ENCODE results near the gene UNCX. TPM values are rescaled to one million over a fixed set of nuclear protein-coding genes. Genes with fewer than 3 reads are reported as not detected.
"Not testable (repeated sequence)": the region's sequence is repeated elsewhere in the genome, so short reads cannot be mapped to it uniquely, and the experiment has no call there.

UNCX gene
- total and polyA plus RNA-seq, 9 of the 15 experiments (the other 6 are each of a cell fraction or from before 2014, with no cell fraction given) = not detected

DNA sequence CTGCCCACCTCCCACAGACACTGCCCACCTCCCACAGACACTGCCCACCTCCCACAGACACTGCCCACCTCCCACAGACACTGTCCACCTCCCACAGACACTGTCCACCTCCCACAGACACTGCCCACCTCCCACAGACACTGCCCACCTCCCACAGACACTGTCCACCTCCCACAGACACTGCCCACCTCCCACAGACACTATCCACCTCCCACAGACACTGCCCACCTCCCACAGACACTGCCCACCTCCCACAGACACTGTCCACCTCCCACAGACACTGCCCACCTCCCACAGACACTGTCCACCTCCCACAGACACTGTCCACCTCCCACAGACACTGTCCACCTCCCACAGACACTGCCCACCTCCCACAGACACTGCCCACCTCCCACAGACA lies 39.5 kb downstream of the UNCX start:
- H4K20me1 ChIP-seq (replicated peaks; ENCODE audit: control insufficient read depth, insufficient read depth, low read length); H3K36me3 ChIP-seq (ENCODE audit: control insufficient read depth, insufficient read depth, low read length); H3K9ac ChIP-seq (ENCODE audit: insufficient read depth in 1 of 2, low read depth in 2 of 2, low read length in 2 of 2); H3K9me3 ChIP-seq (replicated peaks; ENCODE audit: control insufficient read depth, insufficient read depth, low read depth, low read length); H2AFZ ChIP-seq (ENCODE audit: low read depth, low read length); H3K27ac ChIP-seq (ENCODE audit: extremely low read depth, low read depth, low read length); H3K79me2 ChIP-seq (ENCODE audit: control insufficient read depth, insufficient read depth, low read length); BruUV-seq (replicated peaks); intact Hi-C loops (cut with micrococcal nuclease); FAIRE-seq; in situ Hi-C loops (cut with MboI); H3K4me3 ChIP-seq; H3K9me1 ChIP-seq (ENCODE audit: control insufficient read depth, insufficient read depth, low read length); CTCF ChIA-PET (ENCODE audit: low intra/inter-chr PET ratio); POLR2A ChIA-PET; DNase-seq (ENCODE audit: extremely low read depth in 1 of 4, low spot score in 3 of 4); H3K4me2 ChIP-seq (ENCODE audit: insufficient read depth, low read length); ATAC-seq: not testable (repeated sequence)
- Histone ChIP-seq H3K27me3 (ENCODE audit: control insufficient read depth in 2 of 2, insufficient read depth in 2 of 2, low read length in 2 of 2) (peaks cover 15 to 56% of the 10 kb centered on the region in 2 experiments; a peak in 4 of 5 replicates), H3K4me1 (replicated peaks in 1 of 2; ENCODE audit: control insufficient read depth in 2 of 2, insufficient read depth in 2 of 2, low read length in 2 of 2) (peaks cover 0 to 26% of the 10 kb centered on the region in 2 experiments; a peak in 2 of 5 replicates)
- TF ChIP-seq SAFB (IDR thresholded peaks at IDR 0.05; ENCODE audit: borderline replicate concordance, low read depth, low read length) = peak; percentile 54; the same call in 1 of the 2 replicates

DNA sequence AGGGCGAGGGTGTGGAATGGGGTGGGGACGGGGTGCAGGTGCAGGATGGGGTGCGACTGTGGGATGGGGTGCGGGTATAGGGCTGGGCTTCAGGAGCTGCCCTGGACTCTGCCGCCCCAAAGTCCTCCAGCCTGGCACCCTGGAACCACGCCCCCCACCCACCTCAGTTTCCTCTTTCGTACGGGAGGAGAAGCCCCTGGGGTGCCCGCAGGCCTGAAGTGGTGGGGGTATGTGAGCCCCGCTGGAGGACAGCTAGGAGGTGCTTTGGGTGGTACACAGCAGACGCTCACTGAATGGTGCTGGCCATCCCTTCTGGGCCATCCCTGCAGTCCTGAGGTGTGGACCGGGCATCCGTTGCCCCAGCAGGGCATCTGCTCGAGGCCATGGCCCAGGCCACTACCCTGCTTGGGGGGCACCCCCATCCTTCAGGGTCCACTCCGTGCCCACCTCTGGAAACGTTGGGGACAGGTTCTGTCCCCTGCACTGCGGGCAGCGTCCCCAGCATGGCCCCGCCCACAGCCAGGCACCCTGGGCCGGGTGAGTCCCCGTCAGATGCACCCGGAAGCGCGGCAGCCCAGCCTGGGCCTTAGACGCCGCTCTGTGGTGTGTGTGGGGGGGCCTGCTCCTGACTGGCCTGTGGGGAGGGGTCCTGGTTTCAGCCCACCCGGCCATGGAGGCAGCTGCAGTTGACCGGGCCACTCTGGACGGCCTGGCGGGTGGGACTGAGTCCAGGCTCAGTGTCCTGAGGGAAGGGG lies 41.6 kb downstream of the UNCX start:
- peaks cover 10 to 54% of the 10 kb centered on the region in 2 experiments; a peak in 4 of 5 replicates for H3K27me3 ChIP-seq (ENCODE audit: control insufficient read depth in 2 of 2, insufficient read depth in 2 of 2, low read length in 2 of 2)
- intact Hi-C loops (cut with micrococcal nuclease) = no loop called here
- ATAC-seq (no peak), FAIRE-seq (no peak), DNase-seq (ENCODE audit: extremely low read depth in 1 of 4, low spot score in 3 of 4) (no peak)
- no peaks in the 10 kb centered on the region for H3K36me3 ChIP-seq (ENCODE audit: control insufficient read depth, insufficient read depth, low read length)
- no peak overlapping the region for H3K9ac ChIP-seq (ENCODE audit: insufficient read depth in 1 of 2, low read depth in 2 of 2, low read length in 2 of 2)
- no peaks in the 10 kb centered on the region; the same call in 1 of the 2 replicates for H4K20me1 ChIP-seq (replicated peaks; ENCODE audit: control insufficient read depth, insufficient read depth, low read length)
- no peak overlapping the region for H3K4me3 ChIP-seq
- H3K79me2 ChIP-seq (ENCODE audit: control insufficient read depth, insufficient read depth, low read length) = no peaks in the 10 kb centered on the region
- ChIA-PET POLR2A (no interaction called here), CTCF (ENCODE audit: low intra/inter-chr PET ratio) (no interaction called here)
- no peak overlapping the region for H2AFZ ChIP-seq (ENCODE audit: low read depth, low read length)
- H3K9me1 ChIP-seq (ENCODE audit: control insufficient read depth, insufficient read depth, low read length) = no peaks in the 10 kb centered on the region
- H3K9me3 ChIP-seq (replicated peaks; ENCODE audit: control insufficient read depth, insufficient read depth, low read depth, low read length) = peaks cover 2% of the 10 kb centered on the region; the same call in 1 of the 2 replicates
- WGBS (ENCODE audit: insufficient coverage, low coverage, missing lambda C conversion rate) = 23% methylated on average over 20 of the region's 30 CpGs
- TF ChIP-seq RFX1 (IDR thresholded peaks at IDR 0.05) (no peak), PHF8 (IDR thresholded peaks at IDR 0.05; ENCODE audit: borderline replicate concordance, low read length) (no peak), FOXJ3 (CRISPR knock-in tag; IDR thresholded peaks at IDR 0.05) (no peak), NONO (IDR thresholded peaks at IDR 0.05; ENCODE audit: low read depth in 2 of 2, low read length in 1 of 2) (no peak)
- BruUV-seq (replicated peaks) = no TSS peak
- in situ Hi-C loops (cut with MboI) = no loop called here
- H3K4me1 ChIP-seq (replicated peaks in 1 of 2; ENCODE audit: control insufficient read depth in 2 of 2, insufficient read depth in 2 of 2, low read length in 2 of 2) = peaks cover 0 to 18% of the 10 kb centered on the region in 2 experiments; a peak in 2 of 5 replicates
- no peak overlapping the region for H3K4me2 ChIP-seq (ENCODE audit: insufficient read depth, low read length)
- H3K27ac ChIP-seq (ENCODE audit: extremely low read depth, low read depth, low read length) = no peak overlapping the region
